Testis (tissue), 3 donors: ENCODE data around the gene APOA5. TPM values are rescaled to one million over a fixed set of nuclear protein-coding genes. Genes with fewer than 3 reads are reported as not detected.
"Not testable (repeated sequence)": the region's sequence is repeated elsewhere in the genome, so short reads cannot be mapped to it uniquely, and the experiment has no call there.

ENCODE experiments used
- DNase-seq: peaks from one replicate; pipeline ENCODE4 v3.0.0-alpha.2; 2019
- H3K27ac ChIP-seq, 2 donors: fragments of 200-600 bp; sonication (generic); one replicate each; pipeline ENCODE4 v1.5.1; 2019
- H3K27me3 ChIP-seq: fragments of 200-600 bp; sonication (generic); one replicate; pipeline ENCODE4 v1.5.1; 2019
- H3K36me3 ChIP-seq: fragments of 200-600 bp; sonication (generic); one replicate; pipeline ENCODE4 v1.5.1; 2017; ENCODE audit warnings: low read depth; ENCODE audit errors: missing control alignments
- H3K4me1 ChIP-seq: fragments of 200-600 bp; sonication (generic); one replicate; pipeline ENCODE4 v1.5.1; 2019
- H3K4me3 ChIP-seq, 2 donors: fragments of 200-600 bp; sonication (generic); one replicate each; pipeline ENCODE4 v1.5.1; 2017 to 2019
- H3K9me3 ChIP-seq: fragments of 200-600 bp; sonication (generic); one replicate; pipeline ENCODE4 v1.5.1; 2017
- CTCF ChIP-seq, 3 experiments: fragments of 450-650 bp in 2 of 3; fragments of 200-600 bp in 1 of 3; sonication (generic) in 1 of 3; IDR thresholded peaks; one replicate each; pipeline ENCODE4 v1.5.1; 2016 to 2019; ENCODE audit warnings: antibody characterized with exemption in 3 of 3, mild to moderate bottlenecking in 2 of 3, moderate library complexity in 1 of 3
- POLR2A ChIP-seq: fragments of 450-650 bp; IDR thresholded peaks from one replicate; pipeline ENCODE4 v1.6.1; 2017; ENCODE audit warnings: antibody characterized with exemption, mild to moderate bottlenecking, moderate library complexity
- WGBS, 2 donors: methylation state at CpG; one replicate each; pipeline ENCODE4 v1.1.5; 2018; 5-methylcytosine and 5-hydroxymethylcytosine counted together
- intact Hi-C: fragments of 100-400 bp; cut with DNase I; formaldehyde crosslinking; loops from one replicate; pipeline ENCODE4 v1.15.1; 2023; ENCODE audit warnings: low total_unique reads
- polyA plus RNA-seq: library from polyadenylated mRNA; stranded (reverse); fragments of 350-450 nt; fragmentation: Illumina TruSeq; extraction: RNeasy Lipid Tissue Mini Kit (QIAGEN cat#74804); gene quantifications from one replicate; pipeline ENCODE4 v1.2.3, GENCODE V29; 2014; ENCODE audit warnings: low read depth, low replicate concordance; ENCODE audit not compliant: insufficient read depth
- total RNA-seq, 2 donors: library from RNA; depleted of rRNA; stranded (reverse); fragments of >200 nt; gene quantifications; one replicate each; pipeline ENCODE4 v1.2.3, GENCODE V29; 2016

Gene APOA5
- total and polyA plus RNA-seq, 3 donors from 2014 or later, result 0.24 TPM; not detected in 2

- DNase-seq, result peak; percentile 85
- peaks cover 41% of the 10 kb centered on the region for H3K4me1 ChIP-seq
- intact Hi-C loops, result no loop called here
- 53 to 69% methylated on average over 3 to 19 of the region's 19 CpGs for WGBS, 2 donors
- peak within 1 kb of the TSS; percentile 50 to 69 for H3K27ac ChIP-seq
- TF ChIP-seq CTCF (IDR thresholded peaks at IDR 0.05), result no peak
- TF ChIP-seq POLR2A, result no peak
- no peaks in the 10 kb centered on the region for H3K9me3 ChIP-seq
- H3K27me3 ChIP-seq, result no peaks in the 10 kb centered on the region
- H3K36me3 ChIP-seq, result no peaks in the 10 kb centered on the region
- H3K4me3 ChIP-seq, result peak within 1 kb of the TSS; percentile 12 to 57
Observed at GRCh38 chr11:116837231-116838091, 45.8 kb upstream of the APOA5 start, which contains the start of gene APOA1. Gene APOA1 (minus strand): TSS chr11:116837622. CDS start chr11:116837387, 235 bp downstream.

GRCh38 chr11:116836632-116836991, 44.9 kb upstream of the APOA5 start:
- Histone ChIP-seq H3K27me3 (no peaks in the 10 kb centered on the region), H3K36me3 (no peaks in the 10 kb centered on the region), H3K27ac (peak overlapping the region; percentile 50 to 69), H3K4me1 (peaks cover 41% of the 10 kb centered on the region), H3K9me3 (no peaks in the 10 kb centered on the region), H3K4me3 (peak overlapping the region; percentile 12 to 57)
- WGBS, 2 donors, result 59 to 69% methylated on average over 7 of the region's 7 CpGs
- TF ChIP-seq CTCF (IDR thresholded peaks at IDR 0.05) (no peak), POLR2A (no peak)
- DNase-seq, result no peak
- intact Hi-C loops, result no loop called here

- DNase-seq, result peak; percentile 96
- H3K9me3 ChIP-seq, result no peaks in the 10 kb centered on the region
- H3K27me3 ChIP-seq, result no peaks in the 10 kb centered on the region
- 6 to 20% methylated on average over 2 to 43 of the region's 57 CpGs for WGBS, 2 donors
- H3K4me3 ChIP-seq, result peak overlapping the region; percentile 33 to 57
- TF ChIP-seq POLR2A, result no peak
- TF ChIP-seq CTCF (IDR thresholded peaks at IDR 0.05), result peak; percentile 46 to 49 (median 46)
- H3K27ac ChIP-seq, result peak overlapping the region; percentile 53 to 69
- intact Hi-C loops, result no loop called here
- no peaks in the 10 kb centered on the region for H3K36me3 ChIP-seq
- H3K4me1 ChIP-seq, result peaks cover 41% of the 10 kb centered on the region
Observed at GRCh38 chr11:116835791-116836631, 44.3 kb upstream of the APOA5 start.

- H3K36me3 ChIP-seq, result no peaks in the 10 kb centered on the region
- peaks cover 37% of the 10 kb centered on the region for H3K4me1 ChIP-seq
- WGBS, 2 donors, result 23 to 30% methylated on average over 8 to 28 of the region's 28 CpGs
- intact Hi-C loops, result no loop called here
- no peaks in the 10 kb centered on the region for H3K27me3 ChIP-seq
- TF ChIP-seq CTCF (IDR thresholded peaks at IDR 0.05), result no peak
- no peak for TF ChIP-seq POLR2A
- peak overlapping the region; percentile 33 to 57 for H3K4me3 ChIP-seq
- no peaks in the 10 kb centered on the region for H3K9me3 ChIP-seq
- peak overlapping the region; percentile 53 to 69 for H3K27ac ChIP-seq
- DNase-seq, result no peak
Observed at GRCh38 chr11:116835042-116835772, 43.5 kb upstream of the APOA5 start.

- intact Hi-C loops, H3K36me3 ChIP-seq, H3K9me3 ChIP-seq, H3K27me3 ChIP-seq, H3K4me3 ChIP-seq, DNase-seq: not testable (repeated sequence)
- 56 to 70% methylated on average over 6 to 13 of the region's 13 CpGs for WGBS, 2 donors
- peak overlapping the region; percentile 53 to 69 for H3K27ac ChIP-seq
- peaks cover 31% of the 10 kb centered on the region for H3K4me1 ChIP-seq
Observed at GRCh38 chr11:116834535-116835041, 42.9 kb upstream of the APOA5 start.
